Suprapubic skin (tissue), 4 donors: ENCODE measurements around the gene TYMP. TPM values are rescaled to one million over a fixed set of nuclear protein-coding genes. Genes with fewer than 3 reads are reported as not detected.

Source experiments
- DNase-seq, 2 donors: peaks; one replicate each; pipeline ENCODE4 v3.0.0-alpha.2; 2019; ENCODE audit warnings: low spot score in 2 of 2
- H3K27ac ChIP-seq: fragments of 200-600 bp; sonication (generic); one replicate; pipeline ENCODE4 v1.5.1; 2019
- H3K27me3 ChIP-seq: fragments of 200-600 bp; sonication (generic); one replicate; pipeline ENCODE4 v1.5.1; 2019
- H3K36me3 ChIP-seq: fragments of 200-600 bp; sonication (generic); one replicate; pipeline ENCODE4 v1.5.1; 2019
- H3K4me1 ChIP-seq: fragments of 200-600 bp; sonication (generic); one replicate; pipeline ENCODE4 v1.5.1; 2019
- H3K4me3 ChIP-seq: fragments of 200-600 bp; sonication (generic); one replicate; pipeline ENCODE4 v1.5.1; 2019; ENCODE audit warnings: mild to moderate bottlenecking
- H3K9me3 ChIP-seq: fragments of 200-600 bp; sonication (generic); one replicate; pipeline ENCODE4 v1.5.1; 2019
- CTCF ChIP-seq, 2 donors: fragments of 200-600 bp in 1 of 2; fragments of 450-650 bp in 1 of 2; sonication (generic) in 1 of 2; IDR thresholded peaks; one replicate each; pipeline ENCODE4 v1.5.1; 2016 to 2019; ENCODE audit warnings: antibody characterized with exemption in 2 of 2, mild to moderate bottlenecking in 1 of 2, moderate library complexity in 1 of 2
- EP300 ChIP-seq: sonication (generic); formaldehyde crosslinking; IDR thresholded peaks from one replicate; pipeline ENCODE4 v1.6.1; 2017; ENCODE audit warnings: antibody characterized with exemption
- POLR2A ChIP-seq, 2 donors: fragments of 450-650 bp; IDR thresholded peaks; one replicate each; pipeline ENCODE4 v1.6.1; 2017; ENCODE audit warnings: antibody characterized with exemption in 2 of 2, mild to moderate bottlenecking in 2 of 2, moderate library complexity in 2 of 2
- POLR2AphosphoS5 ChIP-seq, 3 donors: sonication (generic); formaldehyde crosslinking; IDR thresholded peaks; one replicate each; pipeline ENCODE4 v1.6.1; 2017; ENCODE audit warnings: antibody characterized with exemption in 3 of 3
- WGBS: methylation state at CpG from one replicate; pipeline ENCODE4 v1.1.5; 2018; 5-methylcytosine and 5-hydroxymethylcytosine counted together
- total RNA-seq, 4 donors: library from RNA; depleted of rRNA; stranded (reverse); fragments of >200 nt; gene quantifications; one replicate each; pipeline ENCODE4 v1.1.0, GENCODE V29; 2016

TYMP gene
- total RNA-seq, 4 donors from 2014 or later: 23.6 to 46.9 (median 30.8) TPM

- Histone ChIP-seq H3K36me3 (no peaks in the 10 kb centered on the region), H3K9me3 (no peaks in the 10 kb centered on the region), H3K4me1 (peaks cover under 1% of the 10 kb centered on the region), H3K27ac (no peak overlapping the region), H3K4me3 (no peak overlapping the region), H3K27me3 (no peaks in the 10 kb centered on the region)
- no peak for TF ChIP-seq EP300
- no peak for TF ChIP-seq CTCF (IDR thresholded peaks at IDR 0.05)
- TF ChIP-seq POLR2AphosphoS5 (IDR thresholded peaks at IDR 0.05): no peak
- no peak for TF ChIP-seq POLR2A (IDR thresholded peaks at IDR 0.05)
- DNase-seq: no peak
- WGBS: 52% methylated on average over 5 of the region's 5 CpGs
Observed at GRCh38 chr22:50556703-50557102, 26.9 kb upstream of the TYMP start.

GRCh38 chr22:50553310-50553709, 23.5 kb upstream of the TYMP start:
- no peak for DNase-seq
- Histone ChIP-seq H3K27me3 (peaks cover 13% of the 10 kb centered on the region), H3K4me1 (peaks cover 7% of the 10 kb centered on the region), H3K36me3 (no peaks in the 10 kb centered on the region), H3K9me3 (no peaks in the 10 kb centered on the region), H3K27ac (no peak overlapping the region), H3K4me3 (no peak overlapping the region)
- WGBS: 90% methylated on average over 8 of the region's 8 CpGs
- TF ChIP-seq POLR2AphosphoS5 (IDR thresholded peaks at IDR 0.05) (no peak), CTCF (IDR thresholded peaks at IDR 0.05) (no peak), EP300 (no peak)

- WGBS: 95% methylated on average over 9 of the region's 11 CpGs
Observed at GRCh38 chr22:50551160-50551752, 21.4 kb upstream of the TYMP start.

GRCh38 chr22:50550395-50550794, 20.6 kb upstream of the TYMP start:
- WGBS: 93% methylated on average over 8 of the region's 8 CpGs
- Histone ChIP-seq H3K4me3 (no peak overlapping the region), H3K27me3 (peaks cover 34% of the 10 kb centered on the region), H3K9me3 (no peaks in the 10 kb centered on the region), H3K4me1 (peaks cover 25% of the 10 kb centered on the region), H3K36me3 (no peaks in the 10 kb centered on the region), H3K27ac (no peak overlapping the region)
- no peak for TF ChIP-seq EP300
- no peak for TF ChIP-seq POLR2AphosphoS5 (IDR thresholded peaks at IDR 0.05)
- TF ChIP-seq POLR2A (IDR thresholded peaks at IDR 0.05): no peak
- TF ChIP-seq CTCF (IDR thresholded peaks at IDR 0.05): no peak
- no peak for DNase-seq

More at GRCh38 chr22:50551160-50551752, 21.4 kb upstream of the TYMP start:
- no peak for DNase-seq
- no peak overlapping the region for H3K27ac ChIP-seq
- no peaks in the 10 kb centered on the region for H3K36me3 ChIP-seq
- peaks cover 20% of the 10 kb centered on the region for H3K4me1 ChIP-seq
- no peaks in the 10 kb centered on the region for H3K9me3 ChIP-seq
- H3K4me3 ChIP-seq: no peak overlapping the region
- TF ChIP-seq POLR2A (IDR thresholded peaks at IDR 0.05) (no peak), CTCF (IDR thresholded peaks at IDR 0.05) (no peak), EP300 (no peak), POLR2AphosphoS5 (IDR thresholded peaks at IDR 0.05) (no peak)
- H3K27me3 ChIP-seq: peaks cover 31% of the 10 kb centered on the region

- 78% methylated on average over 10 of the region's 68 CpGs for WGBS
- Histone ChIP-seq H3K27me3 (peaks cover 34% of the 10 kb centered on the region), H3K27ac (no peak overlapping the region)
Observed at GRCh38 chr22:50548921-50549790, 19.3 kb upstream of the TYMP start.

More at GRCh38 chr22:50548921-50549790, 19.3 kb upstream of the TYMP start:
- peak overlapping the region; percentile 39 for H3K4me3 ChIP-seq
- no peak for TF ChIP-seq EP300
- TF ChIP-seq POLR2A (IDR thresholded peaks at IDR 0.05): no peak
- TF ChIP-seq POLR2AphosphoS5 (IDR thresholded peaks at IDR 0.05): no peak
- no peak for TF ChIP-seq CTCF (IDR thresholded peaks at IDR 0.05)
- peaks cover 37% of the 10 kb centered on the region for H3K4me1 ChIP-seq
- H3K36me3 ChIP-seq: no peaks in the 10 kb centered on the region
- DNase-seq: no peak
- H3K9me3 ChIP-seq: no peaks in the 10 kb centered on the region
